GM23338 (cell line): ENCODE measurements around the gene LATS1. TPM values are rescaled to one million over a fixed set of nuclear protein-coding genes. Genes with fewer than 3 reads are reported as not detected.

Source experiments
- ATAC-seq: fragments of 200-7000 bp; cut with Tn5 transposase; 3 replicates; pipeline ENCODE4 v1.9.1; 2020
- DNase-seq: peaks from one replicate; pipeline ENCODE4 v3.0.0-alpha.2; 2015; ENCODE audit warnings: low spot score
- H2AFZ ChIP-seq: fragments of 200-600 bp; sonication (generic); 2 replicates; pipeline ENCODE4 v1.8.0; 2016; ENCODE audit warnings: antibody characterized with exemption, mild to moderate bottlenecking, moderate library complexity
- H3F3A ChIP-seq: fragments of 200-600 bp; sonication (generic); replicated peaks from 2 replicates; pipeline ENCODE4 v1.8.0; 2017; ENCODE audit warnings: antibody characterized with exemption, mixed run types, low read depth
- H3K27ac ChIP-seq: fragments of 200-600 bp; sonication (generic); 2 replicates; pipeline ENCODE4 v1.6.1; 2016; ENCODE audit warnings: low read depth
- H3K27me3 ChIP-seq: fragments of 200-600 bp; sonication (generic); 2 replicates; pipeline ENCODE4 v1.8.0; 2016; ENCODE audit warnings: mild to moderate bottlenecking, mixed run types, moderate library complexity; ENCODE audit not compliant: insufficient read depth
- H3K36me3 ChIP-seq: fragments of 200-600 bp; sonication (generic); 2 replicates; pipeline ENCODE4 v1.8.0; 2016; ENCODE audit warnings: mild to moderate bottlenecking; ENCODE audit not compliant: insufficient read depth
- H3K4me1 ChIP-seq: fragments of 200-600 bp; sonication (generic); 2 replicates; pipeline ENCODE4 v1.8.0; 2016; ENCODE audit warnings: mild to moderate bottlenecking, moderate library complexity; ENCODE audit not compliant: insufficient read depth
- H3K4me2 ChIP-seq: fragments of 200-600 bp; sonication (generic); 2 replicates; pipeline ENCODE4 v1.7.1; 2017; ENCODE audit warnings: mixed run types
- H3K4me3 ChIP-seq: fragments of 200-600 bp; sonication (generic); 2 replicates; pipeline ENCODE4 v1.6.1; 2016; ENCODE audit warnings: mixed run types
- H3K79me2 ChIP-seq: fragments of 200-600 bp; sonication (generic); replicated peaks from 2 replicates; pipeline ENCODE4 v1.8.0; 2017; ENCODE audit warnings: mild to moderate bottlenecking; ENCODE audit not compliant: insufficient read depth
- H3K9me2 ChIP-seq: fragments of 200-600 bp; sonication (generic); 2 replicates; pipeline ENCODE4 v1.8.0; 2017; ENCODE audit not compliant: insufficient read depth
- H4K20me1 ChIP-seq: fragments of 200-600 bp; sonication (generic); replicated peaks from 2 replicates; pipeline ENCODE4 v1.8.0; 2017; ENCODE audit warnings: mild to moderate bottlenecking; ENCODE audit not compliant: insufficient read depth
- H3K27ac Mint-ChIP-seq: 2 replicates; pipeline ENCODE4 v1.8.0; 2020; ENCODE audit warnings: inconsistent platforms, mild to moderate bottlenecking, moderate library complexity, mixed read lengths
- H3K27me3 Mint-ChIP-seq: 3 replicates; pipeline ENCODE4 v1.8.0; 2022; ENCODE audit warnings: low read depth, mild to moderate bottlenecking, moderate library complexity, mixed read lengths, inconsistent platforms; ENCODE audit not compliant: insufficient read depth, poor library complexity
- H3K36me3 Mint-ChIP-seq: 3 replicates; pipeline ENCODE4 v1.8.0; 2021; ENCODE audit warnings: low read depth, mild to moderate bottlenecking, inconsistent platforms, moderate library complexity, mixed read lengths
- H3K4me1 Mint-ChIP-seq: 3 replicates; pipeline ENCODE4 v1.8.0; 2020; ENCODE audit warnings: mild to moderate bottlenecking, inconsistent platforms, mixed read lengths
- H3K4me3 Mint-ChIP-seq: 3 replicates; pipeline ENCODE4 v1.8.0; 2021; ENCODE audit warnings: moderate library complexity, mild to moderate bottlenecking, inconsistent platforms, mixed read lengths
- H3K9me3 Mint-ChIP-seq: 3 replicates; pipeline ENCODE4 v1.8.0; 2020; ENCODE audit warnings: moderate library complexity, mild to moderate bottlenecking, inconsistent platforms, mixed read lengths
- CTCF ChIP-seq, 2 experiments: fragments of 200-600 bp in 1 of 2; sonication (generic) in 1 of 2; conservative IDR thresholded peaks; 2 replicates each; pipeline versions ENCODE4 v1.5.1 to v1.6.1; 2016 to 2017; ENCODE audit warnings: antibody characterized with exemption in 2 of 2, low read depth in 2 of 2, mild to moderate bottlenecking in 2 of 2, moderate library complexity in 1 of 2
- ETS1 ChIP-seq: IDR thresholded peaks from 2 replicates; pipeline ENCODE4 v1.6.1; 2016; ENCODE audit warnings: antibody characterized with exemption
- EZH2 ChIP-seq: fragments of 200-600 bp; sonication (generic); IDR thresholded peaks from one replicate; pipeline ENCODE4 v1.8.0; 2017; ENCODE audit warnings: antibody characterized with exemption, mild to moderate bottlenecking, low read depth; ENCODE audit not compliant: unreplicated experiment
- JUNB ChIP-seq: IDR thresholded peaks from one replicate; pipeline ENCODE4 v1.6.1; 2016; ENCODE audit warnings: antibody characterized with exemption; ENCODE audit not compliant: unreplicated experiment
- NANOG ChIP-seq: IDR thresholded peaks from 2 replicates; pipeline ENCODE4 v1.6.1; 2016; ENCODE audit warnings: antibody characterized with exemption, borderline replicate concordance
- POLR2AphosphoS5 ChIP-seq: IDR thresholded peaks from 2 replicates; pipeline ENCODE4 v1.6.1; 2016; ENCODE audit warnings: antibody characterized with exemption, low read depth
- STAT1 ChIP-seq: IDR thresholded peaks from one replicate; pipeline ENCODE4 v1.6.1; 2016; ENCODE audit warnings: antibody characterized with exemption; ENCODE audit not compliant: unreplicated experiment
- ZNF331 ChIP-seq: fragments of 250-450 bp; sonication (Bioruptor Pico); IDR thresholded peaks from 2 replicates; pipeline ENCODE4 v1.5.0; 2020; ENCODE audit warnings: low read depth, mild to moderate bottlenecking, moderate library complexity
- ZNF462 ChIP-seq: fragments of 250-450 bp; sonication (Bioruptor Pico); IDR thresholded peaks from 2 replicates; pipeline ENCODE4 v1.5.0; 2020; ENCODE audit warnings: mild to moderate bottlenecking, moderate library complexity
- polyA plus RNA-seq: library from polyadenylated mRNA; unstranded; fragments of >200 nt; fragmentation: Nextera tagmentation; extraction: Ambion mirVana; gene quantifications from 2 replicates; pipeline ENCODE4 v1.2.1, GENCODE V29; 2016
- total RNA-seq: library from RNA; depleted of rRNA; stranded (reverse); fragments of >200 nt; shearing (Covaris generic); gene quantifications from 2 replicates; pipeline ENCODE4 v1.2.3, GENCODE V29; 2014

The LATS1 gene
- total and polyA plus RNA-seq, 2 experiments from 2014 or later: 7.5 to 18.8 TPM

GRCh38 chr6:149628875-149629510, 88.9 kb downstream of the LATS1 start (continued):
- no peak for TF ChIP-seq CTCF (conservative IDR thresholded peaks at IDR 0.05; ENCODE audit: low read depth in 2 of 2)
- no peak for TF ChIP-seq POLR2AphosphoS5
- TF ChIP-seq NANOG: no peak
- no peak for TF ChIP-seq ZNF462 (CRISPR knock-in tag)
- no peak for TF ChIP-seq JUNB

GRCh38 chr6:149627672-149628071, 90.2 kb downstream of the LATS1 start:
- Mint-ChIP-seq H3K27ac (no peak overlapping the region), H3K9me3 (no peaks in the 10 kb centered on the region; the same call in 2 of the 3 replicates), H3K27me3 (no peaks in the 10 kb centered on the region), H3K4me1 (no peaks in the 10 kb centered on the region), H3K4me3 (no peak overlapping the region), H3K36me3 (peaks cover 12% of the 10 kb centered on the region; the same call in 2 of the 3 replicates)
- H3F3A ChIP-seq: no peaks in the 10 kb centered on the region
- no peak overlapping the region for H2AFZ ChIP-seq
- no peaks in the 10 kb centered on the region for H3K79me2 ChIP-seq
- H3K27me3 ChIP-seq: no peaks in the 10 kb centered on the region
- no peak overlapping the region for H3K4me2 ChIP-seq
- no peaks in the 10 kb centered on the region for H3K4me1 ChIP-seq
- DNase-seq (no peak), ATAC-seq (no peak)
- no peaks in the 10 kb centered on the region for H3K9me2 ChIP-seq
- no peaks in the 10 kb centered on the region for H3K36me3 ChIP-seq
- 0 out of 2 replicates have a peak, but pooled peaks cover 3% of the 10 kb centered on the region for H4K20me1 ChIP-seq
- no peak overlapping the region for H3K4me3 ChIP-seq
- no peak overlapping the region for H3K27ac ChIP-seq
- TF ChIP-seq POLR2AphosphoS5 (no peak), STAT1 (no peak), CTCF (conservative IDR thresholded peaks at IDR 0.05; ENCODE audit: low read depth in 2 of 2) (no peak), ETS1 (no peak), ZNF331 (no peak), JUNB (no peak), EZH2 (no peak)
